GM21786 (cell line): ENCODE results near the gene IL9R.
"Not testable (repeated sequence)": the region's sequence is repeated elsewhere in the genome, so short reads cannot be mapped to it uniquely, and the experiment has no call there.

Source experiments
- ATAC-seq: cut with Tn5 transposase; IDR thresholded peaks from one replicate; pipeline ENCODE4 v1.9.1; 2021; ENCODE audit not compliant: unreplicated experiment

The IL9R gene

DNA sequence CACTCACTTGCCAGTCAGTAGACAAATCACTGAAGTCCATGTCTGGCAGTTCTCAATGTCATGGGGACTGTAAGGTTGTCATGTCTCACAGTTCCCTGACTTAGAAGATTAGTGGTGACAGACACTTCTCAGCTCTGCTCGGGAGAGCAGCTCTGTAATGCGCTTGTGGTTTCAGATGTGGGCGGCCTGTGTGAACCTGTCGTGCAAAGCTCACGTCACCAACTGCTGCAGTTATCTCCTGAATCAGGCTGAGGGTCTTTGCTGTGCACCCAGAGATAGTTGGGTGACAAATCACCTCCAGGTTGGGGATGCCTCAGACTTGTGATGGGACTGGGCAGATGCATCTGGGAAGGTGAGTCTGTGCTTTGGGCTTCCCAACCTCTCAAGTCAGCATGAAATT is at the start of gene IL9R:
IL9R (plus strand) TSS at position 261 of the 400 bp plus-strand sequence; CDS start at position 325, 64 bp downstream.
- peak; percentile 78 for ATAC-seq

- ATAC-seq: no peak
These were observed 48.4 kb upstream of the IL9R start for GRCh38 chrX:155949098-155949497.

DNA sequence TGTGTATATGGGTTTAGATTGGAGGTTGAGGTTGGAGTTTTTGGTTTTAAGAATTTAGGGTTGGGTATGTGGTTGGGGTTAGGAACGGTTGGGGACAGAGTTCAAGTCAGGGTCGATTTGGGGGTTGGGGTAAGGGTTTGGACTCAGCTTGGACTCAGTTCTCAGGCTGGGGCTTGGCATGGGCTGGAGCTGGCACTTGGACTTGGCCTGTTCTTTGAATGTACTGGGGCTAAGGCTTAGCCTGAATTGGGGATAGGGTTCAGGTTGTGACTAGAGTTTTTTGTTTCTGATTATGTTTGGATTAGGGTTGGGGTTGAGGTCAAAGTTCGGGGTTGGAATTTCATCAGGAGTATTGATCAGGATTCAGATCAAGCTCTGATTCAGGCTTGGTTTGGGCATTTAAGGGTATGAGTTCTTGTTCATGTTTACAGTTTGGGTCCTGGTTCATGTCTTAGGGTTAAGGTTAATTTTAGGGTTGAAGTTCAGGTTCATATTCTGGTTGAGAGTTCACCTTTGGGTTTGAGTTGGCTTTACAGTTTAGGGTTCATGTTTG is 46.2 kb upstream of the IL9R start:
- no peak for ATAC-seq

- ATAC-seq: no peak
These were observed 44.4 kb upstream of the IL9R start for GRCh38 chrX:155953055-155953454.

DNA sequence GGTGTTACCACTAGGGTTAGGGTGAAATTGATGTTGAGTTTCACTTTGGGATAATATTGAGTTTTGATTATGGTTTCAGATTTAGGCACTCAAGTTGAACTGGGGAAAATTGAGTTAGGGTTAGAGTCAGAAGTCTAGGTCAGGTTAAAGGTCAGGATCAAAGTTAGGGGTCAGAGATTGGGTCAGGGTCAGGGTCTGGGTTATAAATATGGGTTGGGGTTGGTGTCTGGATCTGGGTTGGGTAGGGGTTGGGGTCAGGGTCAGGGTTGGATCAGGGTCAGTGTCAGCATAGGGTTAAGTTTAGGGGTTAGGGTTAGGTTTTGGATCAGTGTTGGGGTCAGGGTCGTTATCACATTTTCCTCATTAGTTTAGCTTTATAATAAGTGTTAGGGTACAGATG is 42.7 kb upstream of the IL9R start:
- no peak for ATAC-seq

- no peak for ATAC-seq
These were observed 41.4 kb upstream of the IL9R start for GRCh38 chrX:155956099-155956498.

DNA sequence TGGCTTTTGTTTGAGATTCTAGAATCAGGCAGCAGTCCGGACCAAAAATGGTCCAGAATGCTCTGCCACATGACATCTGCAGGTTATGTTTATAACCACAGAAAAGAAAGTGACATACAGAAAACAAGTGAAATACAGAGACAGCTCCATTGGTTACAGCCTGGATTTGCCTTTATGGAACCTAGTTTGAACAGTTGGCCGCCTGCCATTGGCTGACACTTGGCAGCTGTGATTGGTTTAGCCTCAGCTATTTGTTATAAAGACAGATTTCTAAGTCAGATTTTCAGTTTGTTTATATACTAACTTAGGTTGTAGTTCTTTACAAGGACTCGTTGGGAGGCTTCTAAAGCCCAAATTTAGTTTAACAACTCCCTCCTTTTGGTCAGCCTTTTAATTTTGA is 40.8 kb upstream of the IL9R start:
- ATAC-seq: no peak

DNA sequence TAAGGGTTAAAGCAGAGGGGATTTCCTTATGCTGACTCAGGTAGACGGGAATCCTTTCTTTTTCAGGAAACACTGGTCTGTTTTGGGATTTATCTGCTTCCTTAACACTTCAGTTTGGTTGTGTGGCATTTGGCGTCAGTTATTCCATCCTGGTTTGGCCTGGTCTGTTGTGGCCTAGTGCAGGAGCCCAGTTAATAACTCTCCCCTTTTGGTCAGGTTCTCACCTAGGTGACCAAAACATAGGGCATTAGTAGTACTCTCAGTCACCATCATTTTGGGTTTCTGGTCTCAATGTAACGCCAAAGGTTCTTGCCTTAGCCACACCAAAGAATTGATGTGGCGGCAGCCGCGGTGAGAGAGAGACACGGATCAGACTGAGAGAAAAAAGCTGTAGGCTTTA is 39.7 kb upstream of the IL9R start:
- ATAC-seq: no peak

DNA sequence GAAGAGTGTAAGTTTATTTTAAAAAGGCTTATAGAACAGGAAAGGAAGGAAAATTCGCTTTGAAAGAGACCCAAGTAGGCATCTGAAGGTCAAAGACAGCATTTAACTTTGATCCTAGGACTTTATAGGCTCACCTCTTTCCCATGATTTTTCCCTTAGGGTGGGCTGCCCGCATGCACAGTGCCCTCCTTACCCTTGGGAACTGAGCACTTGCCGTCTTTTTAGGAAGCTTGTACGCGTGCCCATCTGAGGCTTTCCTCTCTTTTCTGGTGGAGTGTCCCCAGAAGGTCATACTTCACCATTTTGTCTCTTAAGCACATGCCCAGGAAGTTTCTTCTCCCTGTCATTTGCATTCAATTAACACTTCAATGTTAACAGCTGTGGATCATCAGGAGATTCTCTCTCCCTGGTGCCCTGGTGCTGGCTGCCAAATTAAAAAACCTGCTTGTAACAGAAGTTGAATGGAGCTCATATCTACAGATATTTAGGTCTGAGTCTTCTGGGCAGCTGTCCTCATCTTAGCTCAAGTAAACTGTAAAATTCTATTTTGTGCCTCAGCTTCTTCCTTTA is 38.4 kb upstream of the IL9R start:
- ATAC-seq: no peak

GRCh38 chrX:155962906-155963305 is 34.6 kb upstream of the IL9R start:
- no peak for ATAC-seq

GRCh38 chrX:155966876-155967275 is 30.6 kb upstream of the IL9R start:
- ATAC-seq: peak; percentile 50

DNA sequence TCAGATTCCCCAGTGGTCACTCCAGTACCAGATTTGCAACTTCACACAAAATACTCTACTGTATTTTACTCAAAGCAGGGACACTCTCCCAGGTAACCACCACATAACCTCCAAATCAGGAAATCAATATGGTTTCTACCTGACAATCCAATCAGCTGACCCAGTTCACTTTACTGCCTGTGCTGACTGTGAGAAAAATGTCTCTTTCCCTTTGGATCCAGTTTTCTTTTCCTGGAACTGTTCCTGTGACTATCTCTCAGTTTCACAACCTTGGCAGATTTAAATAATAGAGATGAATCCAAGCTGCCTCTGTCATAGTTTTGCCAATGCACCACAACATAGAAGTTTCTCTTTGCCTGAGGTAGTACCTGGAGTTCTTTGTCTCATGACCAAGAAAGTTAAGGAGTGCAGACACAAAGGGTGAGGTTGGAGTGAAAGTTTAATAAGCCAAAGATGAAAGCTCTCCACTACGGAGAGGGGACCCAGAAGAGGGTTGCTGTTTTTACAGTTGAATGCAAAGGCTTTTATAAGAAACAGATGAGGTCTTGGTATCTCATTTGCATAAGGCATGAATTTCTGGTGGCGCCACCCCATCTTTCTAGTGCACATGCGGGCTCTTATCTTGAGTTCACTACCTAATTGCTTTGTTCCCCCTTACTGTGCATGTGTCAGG is 29.7 kb upstream of the IL9R start:
- ATAC-seq: no peak

DNA sequence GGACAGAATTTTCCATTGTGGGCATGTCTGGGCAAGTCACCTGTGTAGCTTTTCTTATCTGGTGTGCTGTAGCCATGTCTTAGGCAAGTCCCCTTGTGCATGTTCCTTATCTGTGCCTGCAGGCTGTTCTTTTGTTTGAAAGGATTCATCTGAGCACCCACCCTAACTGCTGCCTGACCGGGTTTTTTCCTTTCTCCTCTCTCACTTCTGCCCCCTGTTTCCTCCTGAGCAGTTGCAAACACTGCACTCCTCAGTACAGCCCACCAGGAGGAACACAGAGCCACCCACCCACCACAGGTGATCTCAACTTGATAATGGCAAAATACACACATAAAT is 29.2 kb upstream of the IL9R start:
- ATAC-seq: no peak

DNA sequence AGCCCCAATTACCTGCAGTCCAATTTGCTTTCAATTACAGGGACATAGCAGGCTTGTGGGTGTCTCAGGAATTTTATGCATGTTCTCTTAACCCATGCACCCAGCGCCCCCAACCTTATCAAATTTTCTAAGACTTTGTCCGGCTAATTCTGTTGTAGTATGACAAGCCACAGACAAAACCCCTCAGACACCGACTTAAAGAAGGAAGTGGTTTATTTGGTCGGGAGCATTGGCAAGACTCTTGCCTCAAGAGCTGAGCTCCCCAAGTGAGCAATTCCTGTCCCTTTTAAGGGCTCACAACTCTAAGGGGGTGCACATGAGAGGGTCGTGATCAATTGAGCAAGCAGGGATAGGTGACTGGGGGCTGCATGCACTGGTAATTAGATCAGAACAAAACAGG is 28.7 kb upstream of the IL9R start:
- ATAC-seq: no peak

GRCh38 chrX:155971658-155972057 is 25.8 kb upstream of the IL9R start:
- ATAC-seq: not testable (repeated sequence)

- ATAC-seq: not testable (repeated sequence)
These were observed 25.3 kb upstream of the IL9R start for GRCh38 chrX:155972241-155972640.

- no peak for ATAC-seq
These were observed 14.2 kb upstream of the IL9R start for GRCh38 chrX:155983326-155983725.

DNA sequence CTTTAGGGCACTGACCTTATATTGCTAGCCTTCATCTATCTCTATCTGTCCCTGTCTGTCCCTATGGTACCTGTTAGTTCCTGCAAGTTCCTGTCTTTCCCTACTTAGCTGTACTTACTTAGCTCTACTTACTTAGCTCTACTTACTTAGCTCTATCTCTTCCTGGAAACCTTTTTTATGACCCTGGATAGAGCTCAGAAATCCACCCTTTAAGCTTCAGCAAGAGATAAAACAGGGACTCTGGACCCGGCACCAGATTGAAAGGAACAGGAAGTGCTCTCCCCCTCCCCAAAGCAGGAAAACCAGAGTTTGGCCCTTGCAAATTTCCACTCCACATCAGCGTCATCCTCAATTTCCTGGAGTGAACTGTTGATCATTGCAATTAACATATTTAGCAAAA is 12.3 kb upstream of the IL9R start:
- ATAC-seq: no peak

DNA sequence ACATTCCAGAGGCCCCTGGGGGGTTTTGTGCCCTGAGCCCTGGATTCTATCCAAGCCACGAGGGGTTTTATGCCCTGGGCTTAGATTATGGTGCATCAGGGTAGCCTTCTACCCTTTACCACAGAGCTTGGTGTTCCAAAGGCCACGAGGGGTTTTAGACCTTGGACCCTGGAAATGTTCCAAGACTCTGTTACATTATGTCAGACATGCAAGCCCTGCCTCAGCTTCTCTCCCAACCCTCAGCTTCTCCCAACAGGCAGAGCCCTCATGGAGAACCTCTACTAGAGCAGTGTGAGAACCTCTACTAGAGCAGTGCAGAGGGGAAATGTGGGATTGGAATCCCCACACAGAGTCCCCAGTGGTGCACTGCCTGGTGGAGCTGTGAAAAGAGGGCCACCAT is 10.5 kb upstream of the IL9R start:
- not testable (repeated sequence) for ATAC-seq

GRCh38 chrX:155988859-155989258 is 8.6 kb upstream of the IL9R start:
- ATAC-seq: no peak

DNA sequence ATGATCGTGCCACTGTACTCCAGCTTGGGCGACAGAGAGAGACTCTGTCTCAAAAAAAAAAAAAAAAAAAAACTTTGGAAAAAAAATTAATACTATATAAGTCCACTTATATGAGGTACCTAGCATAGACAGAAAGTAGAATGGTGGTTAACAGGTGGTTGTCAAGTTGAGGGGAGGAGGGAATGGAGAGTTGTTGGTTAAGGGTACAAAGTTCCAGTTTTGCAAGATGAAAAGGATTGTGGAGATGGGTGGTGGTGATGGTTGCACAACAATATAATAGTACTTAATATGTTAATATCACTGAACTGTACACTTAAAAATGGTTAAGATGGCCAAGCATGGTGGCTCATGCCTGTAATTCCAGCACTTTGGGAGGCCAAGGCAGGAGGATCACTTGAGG is 4.1 kb upstream of the IL9R start:
- ATAC-seq: no peak

DNA sequence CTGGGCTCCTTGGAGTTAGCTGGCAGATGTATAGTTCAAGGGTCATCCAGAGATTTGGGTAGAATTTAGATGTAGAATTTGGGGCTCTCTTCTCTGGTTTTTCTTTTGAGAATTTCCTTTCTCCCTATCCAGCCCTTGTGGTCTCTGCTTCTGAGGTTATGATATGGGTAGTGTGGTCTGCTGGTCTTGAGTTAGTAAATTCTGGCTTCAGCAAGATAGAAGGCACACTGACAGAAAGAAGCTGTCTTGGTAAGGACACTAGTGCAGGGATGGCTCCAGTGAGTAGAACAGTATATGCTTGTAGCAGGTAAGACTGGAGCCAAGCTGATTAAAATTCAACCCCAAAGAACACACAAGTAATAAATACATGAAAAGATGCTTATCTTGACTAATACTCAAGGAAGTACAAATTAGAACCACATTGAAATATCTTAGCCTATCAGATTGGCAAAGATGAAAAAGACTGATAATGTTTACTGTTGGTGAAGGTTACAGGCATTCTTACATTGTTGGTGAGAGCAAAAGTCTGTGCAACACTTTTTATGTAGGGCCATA is 2.1 kb upstream of the IL9R start:
- ATAC-seq: no peak

DNA sequence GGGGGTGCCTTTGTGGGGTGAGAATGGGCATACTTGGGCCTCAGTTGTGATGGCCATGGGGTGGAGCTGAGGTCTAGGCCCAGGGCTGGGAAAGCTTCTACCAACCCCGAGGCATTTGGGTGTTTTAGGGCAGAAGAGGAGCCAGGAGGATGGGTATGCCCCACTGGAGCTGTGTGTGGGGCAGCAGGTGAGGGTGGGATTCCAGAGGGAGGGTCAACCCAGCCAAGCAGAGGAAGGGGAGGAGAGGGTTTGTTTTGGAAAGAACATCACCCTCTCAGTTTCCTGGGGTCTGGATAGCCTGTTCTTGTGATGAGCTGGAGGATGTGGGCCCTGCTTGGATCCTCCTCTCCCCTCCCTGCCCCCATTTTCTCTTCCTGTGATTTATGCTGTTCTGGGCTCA is 620 bp downstream of the IL9R start:
- no peak for ATAC-seq
